Panc1 (cell line): ENCODE measurements around the gene WDR17. TPM values are rescaled to one million over a fixed set of nuclear protein-coding genes. Genes with fewer than 3 reads are reported as not detected.

Source experiments
- ATAC-seq: fragments of 200-7000 bp; cut with Tn5 transposase; 2 replicates; pipeline ENCODE4 v1.9.1; 2020; ENCODE audit warnings: mild to moderate bottlenecking, moderate library complexity
- BruUV-seq: library from RNA; stranded (reverse); fragments of 400-500 nt; replicated peaks from 2 replicates; lab custom pipeline; 2021; lab: Mats Ljungman, UMichigan
- CTCF ChIA-PET: fragments of 300-600 bp; sonication (Branson Sonifier 250); formaldehyde crosslinking; loops from one replicate; lab custom pipeline; 2022; ENCODE audit warnings: antibody characterized with exemption; lab: Charles Lee
- POLR2A ChIA-PET: fragments of 300-600 bp; sonication (Branson Sonifier 250); formaldehyde crosslinking; loops from one replicate; lab custom pipeline; 2022; ENCODE audit warnings: antibody characterized with exemption; lab: Charles Lee
- DNase-seq: peaks from one replicate; pipeline ENCODE4 v3.0.0-alpha.2; 2010; ENCODE audit warnings: low read depth, low spot score
- H3K27ac ChIP-seq: 2 replicates; pipeline ENCODE4 v1.5.1; 2011; ENCODE audit warnings: mild to moderate bottlenecking, low read length, inconsistent platforms
- H3K27me3 ChIP-seq: fragments of 200-500 bp; sonication (Bioruptor generic); 2 replicates; pipeline ENCODE4 v1.6.0; 2014; ENCODE audit warnings: low read length, inconsistent platforms; ENCODE audit not compliant: control insufficient read depth, insufficient read depth
- H3K36me3 ChIP-seq: fragments of 200-500 bp; sonication (Bioruptor generic); 2 replicates; pipeline ENCODE4 v1.5.1; 2014; ENCODE audit warnings: inconsistent platforms, mild to moderate bottlenecking, low read length, moderate library complexity; ENCODE audit not compliant: control insufficient read depth, insufficient read depth
- H3K4me1 ChIP-seq: 2 replicates; pipeline ENCODE4 v1.5.1; 2011; ENCODE audit warnings: inconsistent platforms, mild to moderate bottlenecking, low read length, moderate library complexity; ENCODE audit not compliant: control insufficient read depth, insufficient read depth
- H3K4me3 ChIP-seq, 2 experiments: 2 replicates each; pipeline ENCODE4 v1.5.1; 2011 to 2012; ENCODE audit warnings: low read depth in 2 of 2, low read length in 2 of 2, mild to moderate bottlenecking in 2 of 2, inconsistent platforms in 1 of 2, moderate library complexity in 1 of 2
- H3K9me3 ChIP-seq: fragments of 200-500 bp; sonication (Bioruptor generic); 2 replicates; pipeline ENCODE4 v1.5.1; 2014; ENCODE audit warnings: low read depth, mild to moderate bottlenecking, inconsistent platforms, low read length, moderate library complexity; ENCODE audit not compliant: control insufficient read depth, insufficient read depth
- POLR2AphosphoS5 ChIP-seq: IDR thresholded peaks from 2 replicates; pipeline ENCODE4 v1.6.1; 2012; ENCODE audit warnings: mild to moderate bottlenecking, low read depth, low read length, moderate library complexity
- SIN3A ChIP-seq: IDR thresholded peaks from 2 replicates; pipeline ENCODE4 v1.6.1; 2012; ENCODE audit warnings: low read depth, mild to moderate bottlenecking, low read length, moderate library complexity, borderline replicate concordance; ENCODE audit not compliant: insufficient read depth
- TCF7L2 ChIP-seq: IDR thresholded peaks from 2 replicates; pipeline ENCODE4 v1.6.1; 2011; ENCODE audit warnings: mild to moderate bottlenecking, low read depth, low read length, inconsistent platforms
- in situ Hi-C: cut with HindIII; loops from 2 replicates; pipeline ENCODE4 v1.10.0; 2016; ENCODE audit warnings: low sequenced_read_pairs, low pct_unique_long_range_greater_than_20kb
- intact Hi-C: fragments of 100-400 bp; cut with micrococcal nuclease; formaldehyde crosslinking; loops from one replicate; pipeline ENCODE4 v1.10.0; 2022; ENCODE audit not compliant: unreplicated experiment
- total RNA-seq: library from RNA; stranded (reverse); gene quantifications from one replicate; pipeline ENCODE4 v1.2.1, GENCODE V29; 2021; ENCODE audit not compliant: unreplicated experiment
- TF ChIP-seq, protein P1 (sequence below), 2 experiments: IDR thresholded peaks; 2 replicates each; pipeline ENCODE4 v1.6.1; 2011 to 2012; ENCODE audit warnings: low read depth in 2 of 2, control low read depth in 1 of 2, low read length in 1 of 2, mild to moderate bottlenecking in 1 of 2, moderate library complexity in 1 of 2; ENCODE audit not compliant: insufficient read depth in 1 of 2
- TF ChIP-seq, protein P2 (sequence below): fragments of 450-650 bp; IDR thresholded peaks from 2 replicates; pipeline ENCODE4 v1.5.1; 2017; ENCODE audit warnings: mild to moderate bottlenecking

Gene WDR17
- total RNA-seq, 1 experiment from 2014 or later: 4.2 TPM

DNA sequence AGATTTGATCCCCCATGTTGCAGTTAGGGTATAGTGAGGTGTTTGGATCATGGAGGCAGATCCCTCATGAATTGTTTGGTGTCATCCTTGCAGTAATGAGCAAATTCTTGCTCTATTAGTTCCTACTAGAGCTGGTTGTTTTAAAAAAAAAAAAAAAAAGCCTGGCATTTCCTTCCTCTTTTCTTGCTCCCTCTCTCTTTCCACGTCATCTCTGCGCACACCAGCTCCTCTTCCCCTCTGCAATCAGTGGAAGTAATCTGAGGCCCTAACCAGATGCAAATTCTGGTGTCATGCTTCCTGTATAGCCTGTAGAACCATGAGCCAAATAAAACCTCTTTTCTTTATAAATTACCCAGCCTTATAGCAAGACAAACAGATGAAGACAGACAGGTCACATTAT is 24.5 kb downstream of the WDR17 start:
- Histone ChIP-seq H3K4me3 (no peak overlapping the region), H3K27me3 (no peaks in the 10 kb centered on the region), H3K36me3 (no peaks in the 10 kb centered on the region), H3K27ac (no peak overlapping the region), H3K9me3 (no peaks in the 10 kb centered on the region), H3K4me1 (no peaks in the 10 kb centered on the region)
- no peak for ATAC-seq
- no peak for DNase-seq
- no peak for TF ChIP-seq SIN3A
- intact Hi-C loops: no loop called here
- in situ Hi-C loops: no loop called here
- CTCF ChIA-PET: no interaction called here
- POLR2A ChIA-PET: no interaction called here
- no TSS peak for BruUV-seq

DNA sequence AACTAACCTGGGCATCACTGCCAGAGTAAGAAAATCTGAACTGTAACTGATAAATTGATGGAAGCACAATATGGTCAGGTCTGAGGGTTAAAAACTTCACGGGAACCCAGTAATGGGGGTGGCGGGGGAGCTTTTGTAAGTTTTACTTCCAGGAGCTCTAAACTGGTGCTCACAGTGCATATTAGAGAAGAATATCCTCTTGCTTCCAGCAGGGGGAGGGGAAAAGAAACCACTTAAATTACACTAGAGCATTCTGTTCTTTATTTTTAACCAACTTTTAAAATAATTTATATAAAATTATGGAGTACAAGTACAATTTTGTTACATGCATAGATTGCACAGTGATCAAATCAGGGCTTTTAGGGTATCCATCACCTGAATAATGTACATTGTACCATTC is 33.7 kb downstream of the WDR17 start:
- Histone ChIP-seq H3K4me3 (no peak overlapping the region), H3K4me1 (no peaks in the 10 kb centered on the region), H3K36me3 (no peaks in the 10 kb centered on the region), H3K9me3 (no peaks in the 10 kb centered on the region), H3K27ac (no peak overlapping the region), H3K27me3 (no peaks in the 10 kb centered on the region)
- no TSS peak for BruUV-seq
- ChIA-PET POLR2A (no interaction called here), CTCF (no interaction called here)
- in situ Hi-C loops (no loop called here), intact Hi-C loops (no loop called here)
- no peak for DNase-seq
- TF ChIP-seq TCF7L2: no peak
- TF ChIP-seq, protein P1, sequence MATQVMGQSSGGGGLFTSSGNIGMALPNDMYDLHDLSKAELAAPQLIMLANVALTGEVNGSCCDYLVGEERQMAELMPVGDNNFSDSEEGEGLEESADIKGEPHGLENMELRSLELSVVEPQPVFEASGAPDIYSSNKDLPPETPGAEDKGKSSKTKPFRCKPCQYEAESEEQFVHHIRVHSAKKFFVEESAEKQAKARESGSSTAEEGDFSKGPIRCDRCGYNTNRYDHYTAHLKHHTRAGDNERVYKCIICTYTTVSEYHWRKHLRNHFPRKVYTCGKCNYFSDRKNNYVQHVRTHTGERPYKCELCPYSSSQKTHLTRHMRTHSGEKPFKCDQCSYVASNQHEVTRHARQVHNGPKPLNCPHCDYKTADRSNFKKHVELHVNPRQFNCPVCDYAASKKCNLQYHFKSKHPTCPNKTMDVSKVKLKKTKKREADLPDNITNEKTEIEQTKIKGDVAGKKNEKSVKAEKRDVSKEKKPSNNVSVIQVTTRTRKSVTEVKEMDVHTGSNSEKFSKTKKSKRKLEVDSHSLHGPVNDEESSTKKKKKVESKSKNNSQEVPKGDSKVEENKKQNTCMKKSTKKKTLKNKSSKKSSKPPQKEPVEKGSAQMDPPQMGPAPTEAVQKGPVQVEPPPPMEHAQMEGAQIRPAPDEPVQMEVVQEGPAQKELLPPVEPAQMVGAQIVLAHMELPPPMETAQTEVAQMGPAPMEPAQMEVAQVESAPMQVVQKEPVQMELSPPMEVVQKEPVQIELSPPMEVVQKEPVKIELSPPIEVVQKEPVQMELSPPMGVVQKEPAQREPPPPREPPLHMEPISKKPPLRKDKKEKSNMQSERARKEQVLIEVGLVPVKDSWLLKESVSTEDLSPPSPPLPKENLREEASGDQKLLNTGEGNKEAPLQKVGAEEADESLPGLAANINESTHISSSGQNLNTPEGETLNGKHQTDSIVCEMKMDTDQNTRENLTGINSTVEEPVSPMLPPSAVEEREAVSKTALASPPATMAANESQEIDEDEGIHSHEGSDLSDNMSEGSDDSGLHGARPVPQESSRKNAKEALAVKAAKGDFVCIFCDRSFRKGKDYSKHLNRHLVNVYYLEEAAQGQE (IDR thresholded peaks at IDR 0.05; ENCODE audit: insufficient read depth in 1 of 2, low read depth in 2 of 2, low read length in 1 of 2): no peak
- no peak for ATAC-seq

DNA sequence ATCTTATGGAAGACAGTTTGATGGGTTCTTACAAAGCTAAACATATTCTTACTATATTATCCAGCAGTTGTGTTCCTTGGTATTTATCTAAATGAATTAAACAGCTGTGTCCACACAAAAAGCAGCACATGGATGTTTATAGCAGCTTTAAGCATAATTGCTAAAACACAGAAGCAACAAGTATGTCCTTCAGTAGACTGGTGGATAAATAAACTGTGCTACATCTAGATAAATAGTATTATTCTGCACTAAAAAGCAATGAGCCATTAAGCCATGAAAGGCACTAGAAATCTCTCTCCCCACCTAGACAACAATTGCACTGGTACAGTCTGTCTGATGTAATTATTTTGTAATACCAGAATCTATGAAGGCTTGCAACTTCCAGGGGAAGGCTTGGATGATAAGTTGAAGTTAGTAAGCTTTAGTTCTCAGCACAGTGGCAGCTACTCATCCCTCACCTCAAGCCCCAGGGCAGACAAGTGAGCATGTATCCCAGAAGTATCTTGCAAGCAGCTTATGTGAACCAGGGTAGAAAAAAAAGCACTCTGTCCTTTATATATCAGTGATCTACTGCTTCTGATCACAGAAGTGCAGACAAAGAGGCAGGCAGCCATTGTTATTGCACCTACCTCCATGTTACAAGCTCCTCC is 36.9 kb downstream of the WDR17 start:
- H3K27me3 ChIP-seq: no peaks in the 10 kb centered on the region
- intact Hi-C loops: no loop called here
- H3K9me3 ChIP-seq: no peaks in the 10 kb centered on the region
- POLR2A ChIA-PET: no interaction called here
- in situ Hi-C loops: no loop called here
- TF ChIP-seq, protein P1 (IDR thresholded peaks at IDR 0.05; ENCODE audit: insufficient read depth in 1 of 2, low read depth in 2 of 2, low read length in 1 of 2): no peak
- no peak for TF ChIP-seq SIN3A
- TF ChIP-seq, protein P2, sequence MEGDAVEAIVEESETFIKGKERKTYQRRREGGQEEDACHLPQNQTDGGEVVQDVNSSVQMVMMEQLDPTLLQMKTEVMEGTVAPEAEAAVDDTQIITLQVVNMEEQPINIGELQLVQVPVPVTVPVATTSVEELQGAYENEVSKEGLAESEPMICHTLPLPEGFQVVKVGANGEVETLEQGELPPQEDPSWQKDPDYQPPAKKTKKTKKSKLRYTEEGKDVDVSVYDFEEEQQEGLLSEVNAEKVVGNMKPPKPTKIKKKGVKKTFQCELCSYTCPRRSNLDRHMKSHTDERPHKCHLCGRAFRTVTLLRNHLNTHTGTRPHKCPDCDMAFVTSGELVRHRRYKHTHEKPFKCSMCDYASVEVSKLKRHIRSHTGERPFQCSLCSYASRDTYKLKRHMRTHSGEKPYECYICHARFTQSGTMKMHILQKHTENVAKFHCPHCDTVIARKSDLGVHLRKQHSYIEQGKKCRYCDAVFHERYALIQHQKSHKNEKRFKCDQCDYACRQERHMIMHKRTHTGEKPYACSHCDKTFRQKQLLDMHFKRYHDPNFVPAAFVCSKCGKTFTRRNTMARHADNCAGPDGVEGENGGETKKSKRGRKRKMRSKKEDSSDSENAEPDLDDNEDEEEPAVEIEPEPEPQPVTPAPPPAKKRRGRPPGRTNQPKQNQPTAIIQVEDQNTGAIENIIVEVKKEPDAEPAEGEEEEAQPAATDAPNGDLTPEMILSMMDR: no peak
- TF ChIP-seq TCF7L2: no peak
- TF ChIP-seq POLR2AphosphoS5: no peak
- DNase-seq (no peak), ATAC-seq (no peak)
- H3K4me3 ChIP-seq: no peak overlapping the region
- no peaks in the 10 kb centered on the region for H3K4me1 ChIP-seq
- CTCF ChIA-PET: no interaction called here
- no peaks in the 10 kb centered on the region for H3K36me3 ChIP-seq
- no peak overlapping the region for H3K27ac ChIP-seq
- no TSS peak for BruUV-seq
